ENCODE results near the gene PNPLA1. TPM values are rescaled to one million over a fixed set of nuclear protein-coding genes. Genes with fewer than 3 reads are reported as not detected.

Gene PNPLA1
- total RNA-seq, 1 donor from 2014 or later = not detected

DNA sequence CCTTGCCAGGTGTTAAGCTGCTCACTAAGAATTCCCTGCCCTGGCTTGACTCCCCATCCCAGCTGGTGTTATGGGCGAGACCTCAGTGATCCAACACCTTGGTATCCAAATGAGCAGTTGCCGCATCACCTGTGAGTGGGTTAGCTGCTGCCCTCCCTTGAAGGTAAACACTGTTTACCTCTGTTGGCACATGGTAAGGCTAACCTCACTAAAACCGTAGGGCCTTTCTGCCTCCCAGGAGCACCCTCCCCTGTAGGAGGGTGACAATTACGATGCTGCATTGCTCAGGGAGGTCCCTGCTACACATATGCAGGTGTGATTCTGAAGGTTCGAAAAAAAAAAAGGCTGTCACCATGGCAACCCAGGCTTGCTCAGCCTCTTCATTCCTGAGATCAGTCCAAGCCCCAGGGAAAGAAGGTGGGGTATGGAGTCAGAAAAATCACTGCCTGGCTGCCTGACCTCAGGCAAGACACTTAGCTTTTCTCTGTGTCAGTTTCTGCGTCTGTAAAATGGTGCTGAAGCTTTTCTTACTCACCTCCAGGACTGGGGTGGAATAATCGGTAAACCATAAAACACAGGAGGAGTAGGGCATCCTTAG lies 19.5 kb downstream of the PNPLA1 start:
- peak; percentile 22 for DNase-seq

DNA sequence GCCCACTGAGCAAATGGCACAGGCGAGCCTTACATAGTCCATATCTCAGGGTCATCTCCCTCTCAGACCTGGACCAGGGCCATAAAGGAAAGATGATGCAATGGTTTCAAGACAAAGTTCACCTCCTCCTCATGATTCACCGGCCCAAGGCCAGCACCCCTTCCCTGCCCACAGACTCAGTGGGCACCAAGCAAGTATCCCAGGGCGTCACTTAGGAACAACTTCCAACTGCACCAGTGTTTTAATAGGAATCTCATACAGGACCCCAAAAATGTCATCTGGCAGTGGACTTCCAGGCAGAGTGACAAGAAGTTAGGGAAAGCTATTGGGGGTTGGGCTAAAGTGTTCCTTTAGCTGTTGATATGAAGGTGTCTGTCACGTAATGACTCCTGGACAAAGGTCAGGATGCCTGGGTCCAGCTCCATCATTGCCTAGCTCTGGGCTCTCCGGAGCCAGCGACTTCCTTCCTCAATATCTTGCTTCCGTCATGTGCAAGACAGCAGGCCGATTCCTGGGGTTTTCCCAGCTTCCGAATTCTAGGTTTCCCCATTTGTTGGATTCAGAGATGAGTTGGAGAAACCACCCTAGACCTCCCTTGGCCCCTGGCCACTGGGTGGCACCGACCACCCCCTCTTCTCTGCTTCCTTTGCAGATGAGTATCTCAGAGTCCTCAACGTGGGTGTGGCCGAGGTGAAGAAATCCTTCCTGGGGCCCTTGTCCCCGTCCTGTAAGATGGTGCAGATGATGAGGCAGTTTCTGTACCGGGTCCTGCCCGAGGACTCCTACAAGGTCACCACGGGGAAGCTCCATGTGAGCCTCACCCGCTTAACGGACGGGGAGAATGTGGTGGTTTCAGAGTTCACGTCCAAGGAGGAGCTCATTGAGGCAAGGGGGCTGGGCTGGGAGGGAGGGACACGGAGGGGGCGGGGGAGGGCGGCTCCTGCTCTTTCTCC lies 21.1 kb downstream of the PNPLA1 start:
- no peak for DNase-seq

DNA sequence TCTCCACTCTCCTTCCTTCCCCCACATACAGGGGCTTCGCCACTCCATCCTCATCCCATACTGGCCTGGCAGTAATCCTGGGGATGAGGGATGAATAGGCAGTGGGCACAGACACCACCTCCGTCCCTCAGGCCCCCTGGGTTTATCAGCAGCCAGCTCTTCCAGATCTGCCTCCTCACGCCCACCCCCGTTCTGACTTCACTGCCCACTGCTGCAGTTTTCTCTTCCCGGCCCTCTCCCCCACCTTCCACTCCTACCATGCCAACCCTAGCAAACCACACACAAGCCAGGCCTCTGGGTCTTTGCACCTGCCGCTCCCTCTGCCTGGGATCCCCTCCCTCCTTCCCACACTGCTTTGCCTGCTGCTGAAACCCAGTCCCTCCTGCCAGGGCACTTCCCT lies 22.3 kb downstream of the PNPLA1 start:
- no peak for DNase-seq

DNA sequence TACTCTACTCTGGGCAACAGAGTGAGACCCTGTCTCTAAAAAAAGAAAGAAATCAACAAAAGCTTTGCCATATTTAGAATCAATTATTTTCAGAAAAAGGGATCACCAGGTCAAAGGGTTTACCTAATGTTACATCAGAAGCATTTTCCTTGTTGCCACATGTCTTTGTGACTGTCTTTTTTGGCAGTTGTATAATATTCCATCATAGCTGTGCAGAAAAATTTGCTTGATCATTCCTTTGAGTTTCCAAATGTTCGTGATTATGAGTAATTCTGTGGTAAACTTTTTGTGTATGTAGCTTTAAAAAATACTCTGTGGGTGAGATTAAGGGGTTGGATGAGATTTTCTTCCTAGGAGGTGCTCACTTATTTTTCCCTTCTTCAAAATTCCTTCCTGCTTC lies 26.4 kb downstream of the PNPLA1 start:
- no peak for DNase-seq

DNA sequence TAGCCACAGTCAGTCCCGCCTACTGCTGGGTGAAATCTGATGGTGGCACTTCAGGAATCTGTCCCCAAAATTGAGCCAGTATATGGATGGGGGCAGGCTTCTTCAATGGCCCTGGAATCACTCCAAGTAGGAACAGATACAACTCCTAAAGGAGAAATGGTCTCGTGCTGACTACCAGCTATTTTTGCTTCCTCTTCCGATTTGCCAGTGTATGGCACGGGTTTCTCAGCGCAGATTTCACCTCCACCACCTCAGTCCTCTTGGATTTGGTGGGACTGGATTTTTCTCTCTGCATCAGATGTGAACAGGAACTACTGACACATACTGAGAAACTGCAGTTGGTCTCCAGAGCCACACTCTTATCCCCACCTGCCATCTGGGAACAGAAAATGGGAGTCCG lies 27.2 kb downstream of the PNPLA1 start:
- no peak for DNase-seq

DNA sequence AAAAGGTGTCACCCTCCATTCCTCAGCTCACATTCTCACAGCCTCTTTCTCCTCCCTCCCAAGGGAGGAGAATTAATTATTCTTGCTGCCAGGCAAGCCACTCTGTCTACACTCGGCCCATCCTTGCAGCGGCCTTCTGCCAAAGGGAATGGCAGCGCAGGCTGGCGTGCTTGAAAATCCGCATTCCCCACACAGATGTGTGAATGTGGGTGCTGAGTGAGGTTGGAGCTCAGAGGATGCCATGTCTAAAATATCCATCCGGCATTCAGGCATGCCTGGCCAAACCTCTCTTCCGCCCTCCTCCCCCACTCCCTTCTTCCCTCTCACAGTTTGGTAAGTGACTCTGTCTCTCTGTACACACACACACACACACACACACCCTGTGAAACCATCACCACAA lies 27.7 kb downstream of the PNPLA1 start:
- DNase-seq = no peak

DNA sequence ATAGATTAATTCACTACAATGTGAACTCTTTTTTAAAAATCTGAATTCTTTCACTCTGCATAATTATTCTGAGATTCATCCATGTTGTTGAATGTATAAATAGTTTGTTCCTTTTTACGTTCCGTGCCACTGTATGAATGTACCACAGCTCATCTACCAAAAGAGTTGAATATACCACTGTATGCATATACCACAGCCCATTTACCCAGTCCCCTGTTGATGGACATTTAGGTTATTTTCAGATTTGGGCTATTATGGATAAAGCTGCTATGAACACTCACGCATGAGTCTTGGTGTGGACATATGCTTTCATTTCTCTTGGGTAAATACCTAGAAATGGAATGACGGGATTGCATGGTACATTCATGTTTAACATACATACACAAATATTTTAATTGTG lies 28.2 kb downstream of the PNPLA1 start:
- DNase-seq = no peak

DNA sequence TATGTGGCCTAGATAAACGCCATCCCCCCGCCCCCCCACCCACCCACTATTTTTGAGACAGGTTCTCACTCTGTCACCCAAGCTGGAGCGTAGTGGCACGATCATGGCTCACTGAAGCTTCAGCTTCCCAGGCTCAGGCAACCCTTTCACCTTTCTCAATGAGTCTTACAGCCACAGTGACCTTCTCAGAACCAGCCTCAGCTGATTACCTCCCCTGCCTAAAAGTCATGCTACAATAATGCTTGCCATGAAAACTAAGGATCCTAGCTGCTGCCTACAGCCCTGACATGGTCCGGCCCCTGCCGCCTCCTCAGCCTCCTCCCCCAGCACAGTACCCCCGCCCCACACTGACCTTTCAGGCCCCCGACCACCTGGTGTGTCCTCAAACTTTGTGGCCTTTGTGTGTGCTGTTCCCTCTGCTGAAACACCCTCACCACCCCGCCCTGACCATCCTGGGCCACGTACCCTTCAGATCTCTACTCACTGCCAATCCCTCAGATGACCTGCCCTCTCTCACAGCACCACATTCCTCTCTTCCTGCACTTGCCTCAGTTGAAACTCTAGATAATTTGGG lies 31.3 kb downstream of the PNPLA1 start:
- no peak for DNase-seq

DNA sequence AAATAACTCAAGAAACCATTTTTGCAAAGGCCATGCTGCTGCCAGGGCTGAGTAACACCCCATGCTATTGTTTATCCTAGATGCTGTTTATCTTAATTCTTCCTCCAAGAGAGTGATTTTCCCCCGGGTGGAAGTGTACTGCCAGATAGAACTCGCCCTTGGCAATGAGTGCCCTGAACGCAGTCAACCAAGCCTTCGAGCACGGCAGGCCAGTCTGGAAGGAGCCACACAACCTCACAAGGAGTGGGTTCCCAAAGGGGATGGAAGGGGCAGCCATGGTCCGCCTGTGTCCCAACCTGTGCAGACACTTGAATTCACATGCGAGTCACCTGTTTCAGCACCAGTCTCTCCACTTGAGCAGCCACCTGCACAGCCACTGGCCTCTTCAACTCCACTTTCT lies 31.9 kb downstream of the PNPLA1 start:
- no peak for DNase-seq

DNA sequence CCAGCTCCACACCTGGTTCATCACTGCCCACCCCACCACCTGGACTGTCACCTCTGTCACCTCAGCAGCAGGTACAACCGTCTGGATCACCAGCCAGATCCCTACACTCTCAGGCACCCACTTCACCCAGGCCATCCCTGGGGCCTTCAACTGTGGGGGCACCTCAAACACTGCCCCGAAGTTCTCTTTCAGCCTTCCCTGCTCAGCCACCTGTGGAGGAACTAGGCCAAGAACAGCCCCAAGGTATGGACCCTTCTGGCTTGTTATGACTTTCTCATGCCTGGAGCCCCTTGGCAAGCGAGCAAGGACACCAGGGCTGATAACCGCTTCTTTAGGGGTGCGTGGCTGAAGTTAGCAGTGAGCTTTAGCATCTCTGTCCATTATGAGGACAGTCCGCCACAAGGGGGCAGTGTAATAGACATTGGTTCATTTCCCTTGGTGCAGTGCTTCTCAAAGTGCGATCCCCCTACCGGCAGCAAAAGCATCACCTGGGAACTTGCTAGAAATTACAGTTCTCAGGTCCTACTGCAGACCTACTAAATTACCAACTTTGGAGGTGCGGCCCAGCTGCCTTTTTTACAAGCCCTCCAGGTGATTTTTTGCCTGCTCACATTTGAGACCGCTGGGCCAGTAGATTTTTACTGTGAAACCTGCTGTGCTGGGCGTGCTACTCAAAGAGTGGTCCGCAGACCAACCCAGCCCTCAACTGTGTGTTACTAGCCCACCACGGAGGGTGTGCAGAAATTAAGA lies 32.5 kb downstream of the PNPLA1 start:
- DNase-seq = peak; percentile 94

DNA sequence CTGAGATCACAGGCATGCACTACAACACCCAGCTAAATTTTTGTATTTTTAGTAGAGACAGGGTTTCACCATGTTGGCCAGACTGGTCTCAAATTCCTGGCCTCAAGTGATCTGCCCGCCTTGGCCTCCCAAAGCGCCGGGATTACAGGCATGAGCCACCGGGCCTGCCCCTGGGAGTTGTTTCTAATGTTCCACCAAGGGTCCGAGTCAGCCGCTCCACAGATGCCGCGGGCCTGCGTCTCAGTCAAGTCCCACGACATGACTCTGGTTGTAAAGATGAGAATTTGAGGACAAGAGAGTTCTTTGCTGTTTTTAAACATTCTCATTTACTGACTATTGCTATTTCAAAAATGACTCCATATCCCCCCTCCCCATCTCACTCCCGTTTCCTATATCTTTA lies 36.0 kb downstream of the PNPLA1 start:
- no peak for DNase-seq

DNA sequence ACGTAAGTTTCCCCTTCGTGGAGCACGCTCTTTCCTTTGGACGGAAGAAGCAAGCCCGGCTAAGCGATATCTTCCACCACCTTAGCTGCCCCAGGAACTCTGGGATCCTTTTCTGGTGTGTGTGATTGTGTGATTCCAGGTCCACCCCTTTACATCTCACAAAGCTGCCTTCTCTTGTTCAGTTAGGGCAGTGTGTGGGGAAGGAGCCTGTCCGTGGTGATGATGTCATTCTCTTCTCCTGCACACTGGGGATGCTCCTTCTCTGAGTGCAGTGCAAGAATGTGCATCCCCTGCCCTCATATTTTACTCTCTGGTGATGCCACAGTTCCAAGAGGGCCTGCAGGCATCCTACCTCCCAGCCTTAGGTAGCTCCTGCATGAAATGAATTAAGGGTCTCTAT lies 36.5 kb downstream of the PNPLA1 start:
- no peak for DNase-seq

DNA sequence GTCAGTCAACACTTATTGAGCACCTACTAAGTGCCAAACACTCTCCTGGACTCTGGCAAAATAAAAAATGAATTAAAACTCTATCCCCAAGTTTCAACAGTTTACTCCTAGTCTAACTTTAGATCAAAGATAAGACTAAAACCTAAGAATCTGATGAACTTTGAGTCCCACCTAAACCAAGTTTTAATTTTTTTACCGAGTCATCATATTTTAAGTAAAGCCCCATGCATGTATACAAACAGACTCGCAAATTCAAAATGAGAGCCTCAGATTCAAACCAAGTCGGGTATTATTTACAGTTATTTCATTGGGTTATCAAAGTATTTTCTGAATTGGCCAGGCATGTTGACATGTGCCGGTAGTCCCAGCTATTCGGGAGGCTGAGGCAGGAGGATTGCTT lies 38.7 kb downstream of the PNPLA1 start:
- DNase-seq = no peak

DNA sequence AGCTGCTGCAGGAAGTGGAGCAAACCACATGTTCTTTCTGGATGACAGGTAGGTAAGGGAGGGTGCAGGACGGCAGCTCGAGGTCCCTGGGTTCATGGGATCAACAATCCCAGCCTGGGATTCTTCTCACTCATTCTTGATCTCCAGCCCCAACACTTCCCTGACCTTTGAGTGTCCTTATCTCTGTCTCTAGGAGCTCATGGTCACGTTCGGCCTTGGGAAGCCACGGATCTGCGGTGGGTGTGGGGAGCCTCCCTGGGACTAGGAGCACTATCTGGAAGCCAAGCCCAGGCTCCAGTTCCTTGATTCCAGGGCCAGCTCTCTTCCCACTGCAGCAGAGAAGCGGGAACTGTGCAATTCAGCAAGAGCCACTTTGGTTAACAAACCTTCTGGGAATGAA lies 39.3 kb downstream of the PNPLA1 start:
- no peak for DNase-seq

DNA sequence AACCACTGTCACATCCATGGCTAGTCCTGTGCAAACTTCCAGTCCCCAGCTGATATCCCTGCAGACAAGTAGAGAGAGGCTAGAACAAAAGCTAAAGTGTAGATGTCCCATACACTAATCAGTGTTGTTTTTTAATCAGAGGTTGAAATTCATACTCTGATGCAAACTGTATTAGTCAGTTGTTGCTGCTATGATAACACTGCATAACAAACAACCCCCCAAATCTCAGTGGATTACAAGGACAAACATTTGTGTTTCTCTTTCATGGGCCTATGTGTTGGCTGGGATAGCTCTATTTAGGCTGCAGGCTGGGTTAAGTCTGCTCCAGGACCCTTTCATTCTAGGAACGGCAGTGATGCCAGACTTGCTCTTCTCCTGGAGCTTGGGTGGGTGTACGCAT lies 40.0 kb downstream of the PNPLA1 start:
- DNase-seq = no peak

DNA sequence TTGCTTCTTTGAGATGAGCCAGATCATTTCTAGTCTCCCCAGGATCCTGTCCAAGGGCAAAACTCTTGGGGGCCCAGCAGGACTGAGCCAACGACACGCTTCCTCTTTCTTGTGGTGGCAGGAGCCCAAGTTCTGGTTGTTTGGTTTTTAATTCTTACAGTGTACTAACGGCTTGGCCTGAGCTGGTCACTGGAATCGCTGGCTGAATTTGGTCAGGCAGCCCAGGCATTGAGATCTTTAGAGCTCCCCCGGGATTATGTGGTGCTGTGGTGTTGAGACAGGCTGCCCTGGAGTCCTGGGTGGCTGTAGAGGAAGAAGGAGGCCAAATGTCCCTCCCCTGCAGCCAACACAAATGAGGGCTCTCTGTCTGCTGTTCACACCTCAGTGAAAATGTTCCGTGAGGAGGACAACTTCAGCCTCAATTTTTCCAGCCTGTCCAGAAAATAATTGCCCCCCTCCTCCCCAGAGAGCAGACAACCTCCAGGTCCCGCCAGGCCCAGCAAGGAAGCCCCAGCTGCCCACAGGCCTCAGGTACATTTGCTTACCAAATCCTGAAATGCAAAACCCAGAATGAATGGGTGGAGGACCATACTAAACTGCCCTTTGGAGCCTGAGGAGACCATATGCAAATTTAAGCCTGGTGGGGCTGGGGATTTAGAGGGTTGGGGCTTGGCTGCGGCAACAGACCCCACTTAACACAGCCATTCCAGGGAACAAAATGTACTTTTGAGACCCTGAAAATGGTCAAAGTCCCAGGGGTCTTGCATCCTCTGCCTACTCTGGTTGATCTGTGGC lies 43.2 kb downstream of the PNPLA1 start:
- no peak for DNase-seq

DNA sequence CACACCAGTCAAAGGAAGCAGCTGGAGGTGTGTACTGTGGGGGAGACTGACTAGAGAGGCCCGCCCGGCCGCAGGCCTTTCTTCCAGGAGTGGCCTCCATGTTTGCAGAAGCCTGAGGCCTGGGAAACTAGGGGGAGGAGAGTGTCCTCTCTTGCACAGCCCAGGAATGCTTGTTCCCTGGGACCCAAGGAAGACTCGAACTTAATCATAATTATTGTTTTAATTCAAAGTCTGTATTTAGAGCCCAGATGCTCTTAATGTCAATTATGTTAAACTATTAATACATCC lies 43.7 kb downstream of the PNPLA1 start:
- no peak for DNase-seq

DNA sequence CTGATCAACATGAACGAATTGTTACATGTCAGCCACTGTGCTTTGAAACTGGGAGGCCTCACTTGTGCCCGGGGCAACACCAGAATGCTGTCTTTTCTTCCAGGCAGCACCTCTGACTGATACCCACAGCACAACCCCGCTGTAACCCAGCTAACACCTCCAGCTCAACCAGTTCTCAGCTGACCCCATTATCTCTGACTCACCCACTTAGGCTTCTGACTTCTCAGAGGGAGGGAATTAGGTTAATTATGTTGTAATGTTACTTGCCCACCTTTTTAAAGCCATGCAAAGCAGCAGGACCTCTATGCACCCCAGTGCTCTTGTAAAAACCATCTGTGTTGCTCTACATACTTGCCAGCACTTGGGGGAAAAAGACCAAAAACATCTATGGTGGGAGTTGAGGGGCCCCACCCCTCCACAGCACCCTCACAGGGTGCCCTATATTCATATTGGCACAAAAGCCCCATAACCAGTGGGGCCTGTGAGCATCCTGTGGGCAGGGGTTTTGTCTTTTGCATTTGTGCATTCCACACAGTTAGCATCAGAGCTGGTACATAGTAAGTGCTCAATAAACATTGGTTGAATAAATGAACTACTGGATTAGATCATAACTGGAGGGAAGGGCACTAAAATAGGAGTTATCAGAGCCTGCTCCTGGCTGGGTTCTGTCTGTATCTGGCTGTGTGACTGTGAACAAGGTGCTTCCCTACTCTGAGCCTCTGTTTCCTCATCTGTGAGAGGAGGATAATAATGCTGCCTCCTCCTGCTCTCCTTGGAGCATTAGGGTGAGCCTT lies 44.6 kb downstream of the PNPLA1 start:
- no peak for DNase-seq

DNA sequence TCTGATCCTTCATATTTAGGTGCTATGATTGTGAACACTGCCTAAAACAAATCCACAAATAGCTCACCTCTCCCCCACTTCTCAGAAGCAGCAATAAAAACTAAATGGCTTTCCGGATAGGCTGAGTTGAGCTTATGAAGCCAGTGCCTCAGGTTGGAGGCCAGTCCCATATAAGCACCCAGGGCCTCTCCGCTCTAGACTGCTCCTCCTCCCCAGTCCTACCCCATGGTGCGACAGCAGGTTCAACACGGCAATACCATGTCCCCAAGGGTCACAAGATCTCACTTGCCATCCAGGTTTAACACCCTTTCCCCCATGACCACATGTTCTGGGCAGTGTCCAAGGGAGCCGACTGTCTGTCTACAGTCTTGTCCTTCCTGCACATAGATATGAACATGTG lies 46.1 kb downstream of the PNPLA1 start:
- no peak for DNase-seq

DNA sequence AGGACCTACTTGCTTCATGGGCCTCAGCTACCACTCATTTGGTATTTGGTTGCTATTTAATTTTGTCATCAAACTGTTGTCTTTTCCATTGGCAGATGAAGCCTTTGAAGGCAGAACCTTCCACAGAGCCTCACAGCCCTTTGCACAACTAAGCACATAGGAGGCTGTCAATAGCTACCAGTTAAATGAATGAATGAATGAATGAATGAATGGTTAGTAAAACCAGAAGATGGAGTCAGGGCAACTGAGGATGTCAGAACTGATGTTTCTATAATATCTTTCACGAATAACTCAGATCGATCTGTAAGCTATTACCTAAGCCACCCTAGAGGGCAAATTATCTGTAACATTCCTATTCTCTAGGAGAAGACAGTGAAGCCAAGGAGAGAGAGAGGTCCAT lies 47.8 kb downstream of the PNPLA1 start:
- DNase-seq = no peak

DNA sequence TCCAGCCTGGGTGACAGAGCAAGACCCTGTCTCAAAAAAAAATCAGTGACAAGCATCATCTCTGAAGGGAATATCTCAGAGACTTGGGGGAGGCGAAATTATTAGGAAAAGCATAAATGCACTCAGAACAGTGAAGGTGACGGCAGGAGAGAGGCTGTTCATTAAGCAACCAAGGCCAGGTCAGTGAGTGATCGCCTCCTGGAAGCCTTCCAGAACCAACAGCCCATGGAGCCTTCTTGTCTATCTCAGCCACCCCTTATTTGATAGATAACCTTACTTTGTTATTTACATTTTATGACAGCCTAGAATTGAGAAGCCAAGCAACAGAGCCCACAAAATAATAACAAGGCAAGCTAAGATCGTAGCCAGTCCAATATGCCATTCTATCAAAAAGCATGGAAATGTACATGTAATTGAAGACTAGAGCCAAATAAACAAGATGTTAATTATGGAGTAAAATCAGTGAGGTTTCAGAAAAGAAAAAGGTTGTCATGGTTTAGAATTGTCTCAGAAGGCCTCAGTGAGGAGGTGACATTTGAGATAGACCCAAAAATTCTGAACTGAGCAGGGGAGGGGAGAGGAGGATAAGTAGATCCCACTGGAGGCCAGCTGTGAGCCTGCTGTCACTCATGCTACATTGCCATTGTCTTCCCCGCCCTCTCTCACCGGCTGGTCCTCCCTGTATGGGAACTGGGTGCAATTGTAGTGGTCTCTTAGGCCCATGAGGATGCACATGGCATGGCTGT lies 49.0 kb downstream of the PNPLA1 start:
- DNase-seq = no peak
